GM18870 (cell line): ENCODE data around the gene GAPDHS.

Source experiments
- ATAC-seq: cut with Tn5 transposase; IDR thresholded peaks from one replicate; pipeline ENCODE4 v1.9.1; 2021; ENCODE audit warnings: moderate library complexity; ENCODE audit not compliant: unreplicated experiment

The GAPDHS gene

DNA sequence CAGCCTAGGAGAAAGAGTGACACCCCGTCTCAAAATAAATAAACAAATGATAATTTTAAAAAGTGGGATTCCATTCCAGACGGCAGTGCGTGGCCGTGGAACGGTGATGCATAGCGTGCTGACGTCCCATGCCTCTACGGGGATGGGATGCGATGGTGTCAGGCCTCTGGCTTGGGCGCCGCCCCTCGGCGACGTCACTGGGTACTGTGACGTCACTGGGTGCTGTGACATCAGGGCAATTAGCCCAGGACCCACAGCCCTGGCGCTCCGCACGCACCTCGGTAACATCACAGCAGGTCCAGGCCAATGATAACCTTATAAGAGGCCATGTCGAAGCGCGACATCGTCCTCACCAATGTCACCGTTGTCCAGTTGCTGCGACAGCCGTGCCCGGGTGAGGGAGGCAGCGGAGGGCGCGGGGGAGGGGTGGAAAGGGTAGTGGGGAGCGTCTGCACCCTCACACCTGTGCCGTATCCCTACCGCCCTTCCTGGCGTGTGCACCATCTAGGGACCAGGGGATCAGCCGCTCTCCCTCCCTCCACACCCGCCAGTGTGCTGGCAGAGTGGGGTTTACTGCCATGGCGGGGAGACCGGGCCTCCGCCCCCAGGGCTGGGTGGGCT is at the start of gene GAPDHS:
TSS of gene GAPDHS (plus strand) at position 256 of the 621 bp plus-strand sequence. CDS start at position 328, 72 bp downstream.
- no peak for ATAC-seq

DNA sequence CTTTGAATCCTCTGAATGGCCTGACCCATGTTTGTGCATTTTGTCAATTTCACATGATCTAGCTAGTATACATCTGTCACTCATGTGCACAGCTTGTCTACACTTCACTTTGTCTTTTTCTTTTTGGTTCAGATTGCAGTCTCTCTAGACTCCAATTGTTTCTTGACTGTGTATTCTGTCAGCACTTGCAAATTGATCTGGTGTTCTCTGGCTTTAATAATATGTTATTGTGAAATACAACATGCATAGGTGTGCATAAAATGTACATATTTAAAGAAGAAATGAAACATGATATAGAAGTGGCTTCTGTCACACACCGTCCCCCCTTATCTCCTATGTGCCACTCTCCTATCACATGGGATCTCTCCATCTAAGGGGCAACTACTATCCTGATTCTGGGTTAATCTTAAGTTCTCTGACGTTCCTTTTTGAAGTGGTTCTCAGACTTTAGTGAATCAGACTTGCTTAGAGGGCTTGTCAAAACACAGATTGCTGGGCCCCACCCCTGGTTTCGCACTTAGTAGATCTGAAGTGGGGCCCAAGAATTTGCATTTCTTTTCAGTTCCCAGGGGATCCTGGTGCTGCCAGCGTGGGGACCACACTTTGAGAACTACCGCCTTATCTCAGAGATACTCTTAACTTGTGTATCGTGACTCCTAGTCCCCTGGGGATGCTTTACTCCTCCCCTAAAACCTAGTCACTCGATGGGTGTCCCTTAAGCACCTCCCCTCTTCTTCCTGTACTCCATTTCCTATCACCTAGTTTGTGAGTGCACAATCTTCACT is 48.8 kb upstream of the GAPDHS start:
- no peak for ATAC-seq

DNA sequence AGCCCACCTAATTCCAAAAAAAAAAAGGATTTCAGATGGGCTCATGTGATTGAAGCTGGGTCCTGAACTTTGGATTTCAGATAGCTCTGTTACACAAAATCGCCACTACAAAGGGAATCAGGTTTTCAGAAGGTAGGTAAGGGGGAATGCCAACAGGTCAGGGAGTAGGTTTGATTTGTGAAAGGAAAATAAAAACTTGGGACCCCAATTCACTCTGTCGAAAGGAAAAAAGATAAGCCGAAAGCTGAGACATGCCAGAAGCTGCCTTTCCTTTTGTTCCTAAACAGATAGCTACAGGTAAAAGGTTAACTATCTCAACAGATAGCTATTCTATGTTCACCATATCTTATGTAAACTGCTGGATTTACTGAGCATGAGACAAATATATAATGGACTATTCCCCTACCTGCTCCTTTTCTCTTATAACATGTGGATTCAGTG is 47.0 kb upstream of the GAPDHS start:
- ATAC-seq = no peak

DNA sequence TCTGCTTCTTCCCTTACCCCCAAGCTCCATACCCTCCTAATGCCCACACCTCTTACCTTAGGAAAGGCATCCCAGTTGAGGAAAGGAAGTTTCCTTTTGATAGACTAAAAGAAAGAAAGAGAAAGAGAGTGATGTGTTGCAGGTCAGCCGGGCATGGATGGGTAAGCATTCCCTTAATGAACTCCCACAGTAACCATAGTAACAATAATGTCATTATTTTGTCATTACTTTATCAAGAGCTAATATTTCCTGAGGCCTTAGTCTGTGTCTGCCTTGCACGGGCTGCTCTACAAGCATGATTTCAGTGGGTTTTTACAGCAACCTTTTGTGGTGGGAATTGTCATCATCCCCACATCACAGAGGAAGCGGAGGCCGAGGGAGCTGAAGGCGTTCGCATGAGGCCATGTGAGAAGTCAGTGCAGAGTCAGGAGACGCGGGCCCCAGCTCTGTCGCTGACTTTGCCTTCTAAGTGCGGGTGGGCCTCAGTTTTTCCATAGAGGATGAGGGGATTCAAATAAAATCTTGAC is 45.5 kb upstream of the GAPDHS start:
- ATAC-seq = no peak

DNA sequence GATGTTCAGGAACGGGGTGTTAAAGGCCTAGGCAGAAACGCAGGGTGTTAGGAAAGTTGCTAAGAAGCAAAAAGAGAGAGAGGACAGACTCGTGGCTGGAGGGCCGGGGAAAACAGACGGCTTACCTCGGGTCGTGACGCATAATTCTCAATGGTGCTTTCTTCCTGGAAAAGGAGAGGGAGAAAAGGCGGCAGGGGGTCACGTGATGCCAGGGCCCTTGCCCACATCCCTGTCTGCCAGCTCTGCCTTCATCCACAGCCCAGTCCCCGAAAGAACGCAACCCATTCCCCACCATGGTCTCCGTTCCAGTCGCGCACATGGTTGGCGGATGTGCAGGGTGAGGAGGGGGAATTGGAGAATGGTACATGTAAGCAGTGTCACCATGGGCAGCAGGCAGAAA is 44.6 kb upstream of the GAPDHS start:
- ATAC-seq = no peak

DNA sequence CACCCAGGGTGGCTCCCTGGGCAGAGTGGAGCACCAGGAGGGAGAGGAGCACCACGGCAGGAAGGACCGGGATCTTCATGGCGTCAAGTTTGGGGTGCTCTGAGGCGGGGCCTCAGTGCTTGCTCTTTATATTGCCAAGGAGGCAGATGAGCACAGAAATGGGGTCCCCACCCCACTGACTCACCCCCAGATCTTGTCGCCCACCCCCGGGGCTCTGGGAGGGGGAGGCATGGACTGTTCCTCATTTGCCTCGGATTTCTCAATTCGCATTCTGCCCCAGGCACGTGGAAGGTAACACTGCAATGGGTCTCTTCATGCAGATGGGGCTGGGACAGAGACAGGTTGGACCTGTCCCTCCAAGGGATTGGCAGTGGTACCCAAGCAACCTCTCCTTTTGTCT is 42.9 kb upstream of the GAPDHS start, which contains the start of gene KRTDAP:
TSS of gene KRTDAP (minus strand) at position 101 of the 400 bp plus-strand sequence. CDS start at position 79, 22 bp downstream.
- no peak for ATAC-seq

DNA sequence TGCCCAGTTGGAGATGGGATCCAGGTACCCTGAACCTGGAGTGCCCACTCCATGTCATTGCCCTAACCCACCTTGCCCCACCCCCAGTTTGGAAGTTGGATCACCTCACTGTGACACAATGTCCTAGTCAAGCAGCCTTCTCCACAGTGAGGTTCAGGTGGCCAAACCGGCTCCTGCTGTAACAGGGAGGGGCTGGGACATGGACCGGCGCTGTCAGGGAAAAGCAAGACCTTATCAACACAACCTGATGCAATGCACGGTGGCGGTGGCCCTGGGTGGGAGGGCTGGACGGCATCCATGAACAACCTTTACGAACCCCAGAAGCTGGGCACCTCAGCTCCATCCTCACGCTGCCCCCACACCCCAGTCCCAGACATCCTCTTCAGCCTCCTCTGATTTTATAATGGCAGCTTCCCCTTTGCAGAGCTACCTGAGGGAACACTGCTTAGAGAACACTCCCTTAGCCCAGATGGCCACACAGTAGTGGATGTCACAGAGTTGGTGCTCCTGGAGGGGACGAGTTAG is 41.4 kb upstream of the GAPDHS start:
- no peak for ATAC-seq

DNA sequence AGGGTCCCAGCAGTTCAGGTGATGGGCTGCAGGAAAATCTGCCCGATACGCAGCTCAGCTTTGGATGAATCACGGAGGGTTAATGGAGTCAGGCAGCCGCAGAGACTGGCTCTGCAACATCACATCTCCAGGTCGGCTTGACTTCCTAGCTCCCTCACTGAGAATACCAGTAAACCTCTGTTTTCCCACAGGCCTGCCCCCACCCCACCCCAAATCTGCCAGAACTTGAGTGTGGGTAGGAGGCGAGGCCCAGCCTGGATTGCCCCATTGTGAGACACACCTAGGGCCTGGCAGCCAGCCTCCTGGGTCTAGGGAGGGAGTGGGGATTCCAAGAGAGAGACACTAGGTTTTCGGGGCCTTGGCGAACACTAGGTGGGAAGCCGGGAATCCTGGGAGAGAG is 39.3 kb upstream of the GAPDHS start:
- ATAC-seq = no peak

DNA sequence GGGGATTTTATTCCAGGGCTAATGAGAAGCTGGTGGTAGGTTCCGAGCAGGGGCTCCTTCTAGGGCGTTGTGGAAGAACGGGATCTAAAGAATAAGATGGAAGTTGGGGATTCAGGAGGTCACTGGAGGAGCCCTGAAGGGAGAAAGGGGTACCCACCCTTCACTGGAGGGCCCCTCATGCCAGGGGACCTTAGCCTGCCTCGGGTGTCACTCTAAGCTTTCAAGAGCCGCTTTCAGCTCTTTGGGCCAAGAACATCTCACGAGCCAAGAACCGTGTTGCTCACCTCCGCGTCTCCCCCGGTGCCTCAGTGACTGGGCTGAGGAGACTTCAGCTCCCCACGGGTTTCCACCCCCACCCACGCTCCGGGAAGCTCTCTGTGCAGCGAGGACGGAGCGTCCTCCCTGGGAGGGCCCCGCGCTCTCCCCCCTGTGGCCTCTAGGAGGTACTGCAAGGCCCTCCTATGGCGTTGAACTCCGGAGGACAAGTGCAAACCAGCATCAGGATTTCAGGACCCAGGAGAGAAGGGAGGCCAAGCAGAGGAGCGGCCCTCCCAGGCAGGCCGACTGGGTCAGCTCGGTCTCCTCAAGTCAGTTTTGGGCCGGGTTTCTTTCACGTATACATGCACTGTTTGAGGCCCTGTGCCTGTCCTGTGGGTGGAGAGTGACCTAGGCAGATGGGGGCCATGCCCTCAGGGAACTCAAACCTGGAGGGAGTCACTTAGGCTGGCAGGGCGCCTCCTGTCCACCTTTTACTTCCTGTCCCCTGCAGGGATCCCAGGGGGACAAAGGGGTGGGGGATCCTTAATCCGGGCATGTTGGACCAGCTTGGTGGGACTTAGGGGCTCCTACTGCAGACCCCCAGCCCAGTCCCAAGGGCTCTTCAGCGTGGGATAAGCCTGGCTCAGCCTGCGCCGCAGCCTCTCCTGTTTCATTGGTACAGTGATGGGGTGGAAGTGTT is 37.9 kb upstream of the GAPDHS start:
- ATAC-seq = no peak

DNA sequence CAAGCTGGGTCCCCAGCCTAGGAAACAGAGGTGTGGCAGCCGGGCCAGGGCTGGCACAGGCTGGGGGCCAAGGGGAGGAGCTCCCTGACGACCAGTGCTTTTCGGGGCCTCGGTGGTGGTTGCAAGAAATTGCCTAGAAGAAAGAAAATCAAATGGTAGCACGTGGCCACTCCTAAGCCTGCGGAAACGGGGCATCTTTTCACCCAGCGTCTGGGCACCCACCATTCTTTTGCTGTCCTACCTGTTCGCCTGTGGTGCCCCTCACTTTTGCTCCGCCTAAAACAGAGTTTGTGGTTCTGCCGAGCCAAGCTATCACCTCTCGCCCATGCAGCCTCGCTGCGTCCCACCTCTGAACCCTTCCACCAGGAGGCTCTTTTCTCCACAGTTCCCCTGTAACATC is 35.9 kb upstream of the GAPDHS start:
- no peak for ATAC-seq

DNA sequence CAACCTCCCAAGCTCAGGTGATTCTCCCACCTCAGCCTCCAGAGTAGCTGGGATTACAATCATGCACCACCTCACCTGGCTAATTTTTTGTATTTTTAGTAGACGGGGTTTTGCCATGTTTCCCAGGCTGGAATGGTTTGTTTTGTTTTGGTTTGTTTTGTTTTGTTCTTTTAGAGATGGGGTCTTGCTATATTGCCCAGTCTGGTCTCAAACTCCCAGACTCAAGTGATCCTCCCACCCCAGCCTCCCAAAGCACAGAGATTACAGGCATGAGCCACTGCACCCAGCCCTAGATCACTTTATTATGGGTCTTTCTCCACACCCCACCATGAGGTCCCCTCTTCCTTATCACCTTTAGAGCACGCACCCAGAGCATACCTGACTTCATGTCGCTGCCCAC is 35.0 kb upstream of the GAPDHS start:
- no peak for ATAC-seq

DNA sequence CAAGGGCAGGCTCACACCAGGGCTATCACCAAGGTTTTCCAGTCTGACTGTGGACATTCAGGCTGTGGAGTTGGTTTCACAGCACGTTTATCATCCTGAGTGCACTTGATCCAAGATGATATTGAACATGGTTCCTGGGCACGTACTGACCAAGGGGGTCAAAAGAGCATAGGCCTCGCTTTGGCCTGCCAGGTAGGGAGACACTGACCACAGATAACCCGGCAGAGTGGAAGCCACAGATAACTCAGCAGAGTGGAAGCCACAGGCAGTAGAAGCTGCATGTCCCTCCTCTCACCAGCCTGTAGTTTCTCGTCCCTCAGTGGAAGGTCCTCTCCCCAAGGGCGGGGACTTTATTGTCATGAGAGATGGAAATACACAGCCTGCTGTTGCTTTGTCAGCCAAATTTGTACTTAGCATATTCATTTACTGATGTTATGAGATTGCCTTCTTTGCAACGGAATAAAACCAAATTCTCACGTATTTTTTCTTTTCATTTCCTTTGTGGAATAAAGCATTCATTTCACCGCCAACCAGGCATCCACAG is 34.2 kb upstream of the GAPDHS start:
- no peak for ATAC-seq

DNA sequence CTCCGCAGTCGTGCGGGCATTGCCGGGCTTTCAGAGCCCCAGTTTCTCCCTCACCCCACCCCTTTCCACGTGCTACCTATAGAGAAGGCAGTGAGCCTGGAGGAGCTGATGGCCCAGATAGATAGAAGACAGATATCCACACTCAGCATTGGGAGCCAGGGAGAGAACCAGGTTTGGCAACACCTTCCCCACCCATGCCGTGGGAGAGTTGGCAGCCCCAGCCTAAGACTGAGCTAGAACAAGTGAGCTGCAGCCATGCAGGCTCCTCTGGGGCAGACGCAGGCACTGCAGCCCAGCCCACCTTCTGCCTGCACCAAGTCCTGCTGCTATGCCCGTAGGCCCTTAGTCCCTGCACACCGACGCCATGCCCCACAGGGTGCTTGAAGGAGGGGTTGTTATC is 32.6 kb upstream of the GAPDHS start:
- no peak for ATAC-seq

DNA sequence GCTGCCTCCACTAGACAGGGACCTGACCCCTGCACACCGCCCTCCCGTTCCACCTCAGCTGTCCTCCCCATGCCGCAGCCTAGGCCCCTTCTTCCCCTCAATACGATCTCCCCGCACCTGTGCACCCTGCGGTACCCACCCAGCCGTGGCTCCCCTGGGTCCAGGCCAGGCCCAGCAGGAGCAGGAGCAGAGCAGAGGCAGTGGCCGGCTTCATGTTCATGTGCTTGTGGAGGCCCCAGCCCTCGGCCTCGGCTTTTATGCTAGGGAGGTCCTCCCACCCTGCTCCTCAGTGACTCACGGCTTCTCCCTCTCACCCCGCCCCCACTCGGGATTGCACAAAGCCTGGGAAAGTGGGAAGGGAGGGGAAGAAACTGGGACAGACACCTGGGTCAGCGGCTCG is 31.6 kb upstream of the GAPDHS start:
- ATAC-seq = no peak

DNA sequence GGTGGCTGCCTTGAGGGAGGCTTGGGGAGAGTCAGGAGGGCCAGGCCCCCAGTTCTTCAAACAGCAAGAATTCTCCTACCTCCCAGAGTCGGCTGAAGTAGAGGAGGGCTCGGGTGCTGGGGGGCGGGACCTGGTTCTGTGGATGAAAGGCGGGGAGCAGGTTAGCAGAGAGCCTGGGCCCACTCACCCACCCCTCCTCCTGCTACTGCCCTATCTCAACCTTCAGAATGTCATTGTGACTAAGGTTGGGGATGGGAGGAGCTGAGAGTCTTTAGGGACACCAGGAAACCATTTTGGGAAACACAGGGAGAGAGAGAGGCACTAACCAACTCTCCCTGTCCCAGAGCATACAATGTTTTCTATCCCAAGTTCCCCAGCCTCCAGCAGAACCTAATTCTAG is 30.5 kb upstream of the GAPDHS start:
- ATAC-seq = no peak

DNA sequence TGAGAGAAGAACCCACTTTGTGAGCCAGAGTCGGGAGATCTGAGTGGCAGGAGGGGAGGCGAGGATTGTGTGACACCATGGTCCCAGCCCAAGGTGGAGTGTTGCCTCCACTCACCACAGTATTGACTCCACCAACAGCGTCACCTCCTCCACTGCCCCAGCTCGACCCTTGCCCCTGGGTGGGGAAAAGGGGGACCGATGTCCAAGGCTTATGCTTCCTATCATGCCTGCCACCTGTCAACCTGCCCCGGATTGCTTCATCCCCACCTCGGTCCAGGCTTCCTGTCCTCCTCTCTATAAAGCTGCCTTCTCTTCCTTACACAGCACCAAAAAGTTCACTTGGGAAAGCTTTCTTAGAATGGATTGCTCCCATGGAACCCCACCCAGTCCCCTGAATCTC is 27.2 kb upstream of the GAPDHS start:
- no peak for ATAC-seq

DNA sequence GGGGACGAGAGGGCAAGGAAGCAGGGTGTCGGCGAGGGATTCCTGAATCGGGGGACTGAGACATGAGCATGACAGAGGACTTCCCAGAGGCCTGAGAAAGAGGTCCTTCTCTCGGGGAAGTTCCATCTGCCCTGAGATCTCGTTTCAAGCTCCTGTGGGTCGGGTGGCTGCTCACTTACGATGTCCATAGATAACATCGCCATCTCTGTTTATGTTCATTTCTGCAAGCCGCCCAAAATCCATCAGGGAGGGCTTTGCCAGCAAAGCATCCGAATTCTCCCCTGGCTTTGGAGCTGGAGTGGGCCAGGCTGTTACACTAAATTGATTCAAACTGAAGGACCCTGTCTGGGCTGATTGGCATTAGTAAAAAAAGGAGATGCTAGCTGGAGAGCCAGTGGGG is 25.7 kb upstream of the GAPDHS start:
- ATAC-seq = no peak

DNA sequence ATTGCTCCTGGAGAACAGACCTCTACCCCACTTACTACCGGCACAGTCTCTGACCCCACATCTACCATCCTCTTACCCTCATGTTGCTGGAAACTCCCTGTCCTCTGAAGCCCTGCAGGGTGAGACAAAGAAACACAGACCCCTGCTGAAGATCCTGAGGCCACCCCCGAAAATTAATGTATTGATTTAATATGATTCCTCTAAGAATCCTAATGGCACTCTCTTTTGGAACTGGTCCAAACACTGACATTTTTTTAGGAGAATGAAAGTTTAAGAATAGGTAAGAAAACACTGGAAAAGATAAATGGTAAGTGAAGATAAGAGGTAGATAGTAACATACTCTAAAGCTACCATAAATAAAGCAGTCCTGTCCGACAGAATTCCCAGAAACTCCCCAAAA is 25.1 kb upstream of the GAPDHS start:
- ATAC-seq = no peak

DNA sequence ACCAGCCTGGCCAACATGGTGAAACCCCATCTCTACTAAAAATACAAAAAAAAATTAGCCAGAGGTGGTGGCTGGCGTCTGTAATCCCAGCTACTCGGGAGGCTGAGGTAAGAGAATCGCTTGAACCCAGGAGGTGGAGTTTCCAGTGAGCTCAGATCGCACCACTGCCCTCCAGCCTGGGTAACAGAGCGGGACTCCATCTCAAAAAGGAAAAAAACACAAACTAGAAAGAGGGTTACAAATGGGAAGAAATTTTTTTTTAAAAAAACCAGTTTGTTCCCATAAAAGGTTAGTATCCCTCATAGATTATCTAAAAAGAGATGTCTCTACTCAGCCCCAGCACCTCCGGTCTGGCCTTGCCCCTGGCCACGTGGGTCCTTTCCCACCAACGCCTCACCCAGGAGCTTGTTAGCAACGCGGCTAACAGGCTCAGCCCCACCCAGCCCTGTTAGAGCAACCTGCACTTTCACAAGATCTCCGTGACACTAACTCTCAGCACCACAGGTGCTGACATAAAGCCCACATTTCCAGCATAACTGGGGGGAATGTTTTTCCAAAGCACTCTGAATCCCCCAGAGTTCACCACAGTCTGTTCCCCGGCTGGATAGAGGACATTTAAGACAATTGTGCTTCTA is 24.1 kb upstream of the GAPDHS start:
- ATAC-seq = no peak
